Cardiac fibroblast (primary cell): Measurements from ENCODE around the gene DDX43.
"Not testable (repeated sequence)": the region's sequence is repeated elsewhere in the genome, so short reads cannot be mapped to it uniquely, and the experiment has no call there.

Experiments
- DNase-seq, 2 donors: peaks; one replicate each; pipeline versions ENCODE4 v3.0.0 to v3.0.0-alpha.2; 2010; ENCODE audit warnings: low read depth in 2 of 2
- H3K4me3 ChIP-seq, 2 donors: replicated peaks in 1 of 2; 1 replicate in 1 of 2; 2 replicates in 1 of 2; pipeline ENCODE4 v1.5.1; 2011; ENCODE audit warnings: low read depth in 2 of 2, low read length in 2 of 2, mild to moderate bottlenecking in 2 of 2, moderate library complexity in 1 of 2
- CTCF ChIP-seq: IDR thresholded peaks from one replicate; pipeline ENCODE4 v1.5.1; 2011; ENCODE audit warnings: low read depth, mild to moderate bottlenecking, low read length, inconsistent platforms

DDX43 gene

DNA sequence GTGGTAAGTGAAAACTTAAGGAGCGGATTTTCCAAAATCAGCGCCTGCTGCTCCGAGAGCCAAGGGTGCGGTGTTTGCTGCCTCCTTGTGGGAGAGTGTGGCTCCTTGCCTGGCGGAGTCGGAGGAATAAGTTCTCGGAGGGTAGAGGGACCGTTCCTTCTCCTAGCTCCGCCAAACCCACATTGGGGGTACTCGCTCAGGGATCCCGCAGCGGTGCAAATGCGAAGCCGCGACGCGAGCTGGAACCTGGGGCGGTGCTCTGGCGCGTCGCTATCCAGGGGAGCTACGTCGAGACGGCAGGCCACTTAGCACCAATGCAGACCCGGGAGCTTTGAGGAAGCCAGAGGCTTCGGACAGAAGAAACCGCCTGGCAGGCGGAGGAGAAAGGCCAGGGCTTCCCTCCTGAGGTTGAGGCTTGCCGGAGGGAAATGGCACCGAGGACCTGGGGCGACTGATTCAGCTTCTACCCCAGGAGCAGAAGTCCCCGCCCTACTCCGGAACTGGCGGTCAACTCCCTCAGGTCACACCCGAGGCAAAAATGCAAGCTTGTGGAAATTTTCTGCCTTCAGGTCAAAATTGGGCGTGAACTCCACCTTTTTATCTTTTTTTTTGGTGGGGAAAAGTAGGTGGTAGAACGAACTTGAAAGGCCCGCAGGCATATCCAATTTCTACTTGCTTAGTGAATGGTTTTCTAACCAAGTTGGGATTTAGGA is 5.7 kb upstream of the DDX43 start:
- DNase-seq, result peak; percentile 67 to 72
- TF ChIP-seq CTCF, result peak; percentile 82

DNA sequence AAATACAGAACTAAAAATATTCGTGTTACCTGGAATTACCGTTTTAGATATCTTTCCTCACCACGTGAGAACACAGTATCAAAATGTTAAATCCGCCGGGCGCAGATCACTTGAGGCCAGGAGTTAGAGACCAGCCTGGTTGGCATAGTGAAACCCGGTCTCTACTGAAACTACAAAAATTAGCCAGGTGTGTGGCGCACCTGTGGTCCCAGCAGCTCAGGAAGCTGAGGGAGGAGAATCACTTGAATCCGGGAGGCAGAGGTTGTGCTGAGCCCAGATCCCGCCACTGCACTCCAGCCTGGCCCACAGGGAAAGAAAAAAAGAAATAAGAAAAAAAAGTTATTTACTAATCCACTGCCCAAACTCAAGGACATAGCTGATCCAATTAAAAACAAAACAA is 4.8 kb upstream of the DDX43 start:
- no peak for DNase-seq
- H3K4me3 ChIP-seq, result no peak overlapping the region
- TF ChIP-seq CTCF, result no peak

More for the DNA sequence above, 5.7 kb upstream of the DDX43 start:
- H3K4me3 ChIP-seq, result peak overlapping the region; percentile 53 to 60

DNA sequence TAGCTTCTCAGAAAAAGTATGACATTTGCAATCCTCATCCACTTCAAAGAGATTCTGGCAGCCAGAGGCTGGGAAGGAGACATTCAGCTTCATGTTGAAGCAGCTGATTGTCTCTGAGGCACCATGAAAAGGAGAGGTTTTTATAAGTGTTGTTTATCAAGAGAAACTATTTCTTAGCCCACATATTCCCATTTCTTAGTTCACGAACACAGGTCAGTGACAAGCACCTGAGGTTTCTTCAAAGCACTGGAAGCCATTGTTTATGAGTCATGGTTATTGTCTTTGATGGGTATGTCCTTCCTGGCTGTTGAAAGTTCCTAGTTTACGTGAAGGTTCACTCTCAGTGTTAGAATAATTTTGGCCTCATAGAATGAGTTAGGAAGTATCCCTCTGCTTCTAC is 3.0 kb upstream of the DDX43 start:
- no peak overlapping the region for H3K4me3 ChIP-seq
- peak in 1 of 2 donors; percentile 18 for DNase-seq
- no peak for TF ChIP-seq CTCF

DNA sequence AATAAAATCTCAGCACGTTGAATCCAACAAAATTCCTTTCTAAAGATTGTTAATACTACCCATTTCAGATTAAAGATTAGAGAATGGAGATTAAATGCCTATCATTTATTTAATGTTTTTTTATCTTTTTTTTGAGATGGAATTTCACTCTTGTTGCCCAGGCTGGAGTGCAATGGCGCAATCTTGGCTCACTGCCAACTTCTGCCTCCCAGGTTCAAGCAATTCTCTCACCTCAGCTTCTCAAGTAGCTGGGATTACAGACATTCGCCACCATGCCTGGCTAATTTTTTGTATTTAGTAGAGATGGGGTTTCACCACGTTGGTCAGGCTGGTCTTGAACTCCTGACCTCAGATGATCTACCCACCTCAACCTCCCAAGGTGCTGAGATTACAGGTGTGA is 2.4 kb upstream of the DDX43 start:
- H3K4me3 ChIP-seq, result not testable (repeated sequence)
- DNase-seq, result peak in 1 of 2 donors; percentile 5

DNA sequence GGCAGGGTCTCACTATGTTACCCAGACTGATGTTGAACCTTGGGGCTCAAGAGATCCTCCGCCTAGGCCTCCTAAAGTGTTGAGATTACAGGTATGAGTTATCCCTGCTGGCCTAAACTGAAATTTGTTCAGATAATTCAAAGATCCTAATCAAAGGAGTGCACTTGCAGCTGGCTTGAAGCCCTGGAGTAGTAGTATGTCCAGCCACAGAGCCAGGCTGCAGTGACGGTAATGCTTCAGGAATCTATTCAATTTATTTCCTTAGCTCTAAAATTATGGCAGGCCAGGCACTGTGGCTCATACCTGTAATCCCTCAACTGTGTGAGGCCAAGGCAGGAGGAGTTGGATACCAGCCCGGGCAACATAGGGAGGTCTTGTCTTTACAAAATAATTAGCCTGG is 1.4 kb upstream of the DDX43 start:
- no peak for DNase-seq
- H3K4me3 ChIP-seq, result no peak overlapping the region
- no peak for TF ChIP-seq CTCF

GRCh38 chr6:73395875-73396274 is 1.2 kb downstream of the DDX43 start:
- no peak overlapping the region for H3K4me3 ChIP-seq
- no peak for DNase-seq
- TF ChIP-seq CTCF, result no peak

- no peak overlapping the region for H3K4me3 ChIP-seq
- no peak for TF ChIP-seq CTCF
- no peak for DNase-seq
Observed at GRCh38 chr6:73400656-73401055, 6.0 kb downstream of the DDX43 start.
